SU-DHL-6 (cell line): ENCODE data around the gene ZC3H12A.
"Not testable (repeated sequence)": the region's sequence is repeated elsewhere in the genome, so short reads cannot be mapped to it uniquely, and the experiment has no call there.

Experiments
- H2AFZ ChIP-seq: fragments of 200-600 bp; sonication (generic); 2 replicates; pipeline ENCODE4 v1.6.1; 2014; ENCODE audit warnings: low read depth, mild to moderate bottlenecking, moderate library complexity, mixed read lengths, antibody characterized with exemption, low read length; ENCODE audit not compliant: severe bottlenecking
- H3F3A ChIP-seq: fragments of 200-600 bp; shearing (Covaris generic); 2 replicates; pipeline ENCODE4 v1.6.0; 2016; ENCODE audit warnings: antibody characterized with exemption, mild to moderate bottlenecking; ENCODE audit not compliant: insufficient read depth
- H3K27ac ChIP-seq: fragments of 200-600 bp; sonication (generic); 2 replicates; pipeline ENCODE4 v1.5.1; 2016; ENCODE audit warnings: low read depth, mild to moderate bottlenecking, low read length, moderate library complexity, mixed read lengths
- H3K27me3 ChIP-seq: fragments of 200-600 bp; sonication (generic), shearing (Covaris generic); 2 replicates; pipeline ENCODE4 v1.6.0; 2014; ENCODE audit warnings: mild to moderate bottlenecking, low read length
- H3K36me3 ChIP-seq: fragments of 200-600 bp; sonication (generic); 2 replicates; pipeline ENCODE4 v1.6.1; 2014; ENCODE audit warnings: mild to moderate bottlenecking, low read length, mixed read lengths
- H3K4me2 ChIP-seq: fragments of 300-600, 200-600 bp; shearing (Covaris generic), sonication (generic); 2 replicates; pipeline ENCODE4 v1.6.0; 2014; ENCODE audit warnings: low read length, low read depth, mild to moderate bottlenecking; ENCODE audit not compliant: poor library complexity, severe bottlenecking
- H3K4me3 ChIP-seq: fragments of 200-600 bp; sonication (generic); 2 replicates; pipeline ENCODE4 v1.5.1; 2014; ENCODE audit warnings: antibody characterized with exemption, low read length, mild to moderate bottlenecking, mixed read lengths; ENCODE audit not compliant: insufficient read depth, poor library complexity, severe bottlenecking
- H3K79me2 ChIP-seq: fragments of 200-600 bp; sonication (generic); 2 replicates; pipeline ENCODE4 v1.6.1; 2014; ENCODE audit warnings: mild to moderate bottlenecking, low read length, moderate library complexity; ENCODE audit not compliant: insufficient read depth
- H3K9ac ChIP-seq: fragments of 200-600 bp; sonication (generic); 2 replicates; pipeline ENCODE4 v1.7.0; 2014; ENCODE audit warnings: mild to moderate bottlenecking, low read length
- H3K9me2 ChIP-seq: fragments of 200-600 bp; sonication (generic); replicated peaks from 2 replicates; pipeline ENCODE4 v1.6.1; 2014; ENCODE audit warnings: low read length; ENCODE audit not compliant: insufficient read depth
- H3K9me3 ChIP-seq: fragments of 200-600 bp; sonication (generic); 2 replicates; pipeline ENCODE4 v1.6.1; 2014; ENCODE audit warnings: low read length, mixed read lengths; ENCODE audit not compliant: insufficient read depth
- H4K20me1 ChIP-seq: fragments of 200-600 bp; sonication (generic); 2 replicates; pipeline ENCODE4 v1.6.1; 2014; ENCODE audit warnings: low read depth, mild to moderate bottlenecking, antibody characterized with exemption, low read length, moderate library complexity, mixed read lengths
- EZH2phosphoT487 ChIP-seq: fragments of 200-600 bp; sonication (generic), shearing (Covaris generic); conservative IDR thresholded peaks from 2 replicates; pipeline ENCODE4 v1.6.1; 2018; ENCODE audit warnings: mild to moderate bottlenecking, antibody characterized with exemption, low read length, moderate library complexity, mixed read lengths
- TF ChIP-seq, protein P1 (sequence below): fragments of 200-600 bp; sonication (generic); IDR thresholded peaks from one replicate; pipeline ENCODE4 v1.5.1; 2017; ENCODE audit warnings: antibody characterized with exemption, mild to moderate bottlenecking, low read length, moderate library complexity; ENCODE audit not compliant: insufficient read depth, poor library complexity, severe bottlenecking

The ZC3H12A gene

DNA sequence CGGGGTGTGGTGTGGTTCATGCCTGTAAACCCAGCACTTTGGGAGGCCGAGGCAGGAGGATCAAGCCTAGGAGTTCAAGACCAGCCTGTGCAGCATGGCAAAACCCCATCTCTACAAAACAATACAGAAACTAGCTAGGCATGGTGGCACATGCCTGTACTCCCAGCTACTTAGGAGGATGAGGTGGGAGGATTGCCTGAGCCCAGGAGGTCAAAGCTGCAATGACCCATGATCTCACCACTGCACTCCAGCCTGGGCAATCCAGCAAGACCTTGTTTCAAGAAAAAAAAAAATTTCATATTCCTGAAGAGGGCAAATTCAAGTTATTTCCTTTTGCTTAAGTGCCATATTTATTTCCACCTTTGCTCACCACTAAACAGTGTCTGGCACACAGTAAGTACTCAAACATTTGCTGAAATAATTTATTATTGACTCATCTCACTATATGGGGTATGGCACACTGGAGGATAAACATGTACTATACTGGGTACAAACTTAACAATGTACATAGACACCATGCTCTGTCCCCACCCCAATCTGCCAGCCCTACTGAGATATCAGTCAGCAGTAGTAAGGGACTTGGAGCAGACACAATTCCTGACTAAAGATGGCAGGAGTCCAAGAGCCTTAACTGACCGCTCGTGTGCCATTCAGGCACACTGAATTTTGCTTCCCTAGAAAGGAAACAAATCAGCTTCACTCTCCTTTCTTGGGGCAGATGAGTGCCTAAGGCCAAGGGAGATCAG is 24.7 kb downstream of the ZC3H12A start:
- no peaks in the 10 kb centered on the region for H3K9me2 ChIP-seq
- TF ChIP-seq, protein P1, sequence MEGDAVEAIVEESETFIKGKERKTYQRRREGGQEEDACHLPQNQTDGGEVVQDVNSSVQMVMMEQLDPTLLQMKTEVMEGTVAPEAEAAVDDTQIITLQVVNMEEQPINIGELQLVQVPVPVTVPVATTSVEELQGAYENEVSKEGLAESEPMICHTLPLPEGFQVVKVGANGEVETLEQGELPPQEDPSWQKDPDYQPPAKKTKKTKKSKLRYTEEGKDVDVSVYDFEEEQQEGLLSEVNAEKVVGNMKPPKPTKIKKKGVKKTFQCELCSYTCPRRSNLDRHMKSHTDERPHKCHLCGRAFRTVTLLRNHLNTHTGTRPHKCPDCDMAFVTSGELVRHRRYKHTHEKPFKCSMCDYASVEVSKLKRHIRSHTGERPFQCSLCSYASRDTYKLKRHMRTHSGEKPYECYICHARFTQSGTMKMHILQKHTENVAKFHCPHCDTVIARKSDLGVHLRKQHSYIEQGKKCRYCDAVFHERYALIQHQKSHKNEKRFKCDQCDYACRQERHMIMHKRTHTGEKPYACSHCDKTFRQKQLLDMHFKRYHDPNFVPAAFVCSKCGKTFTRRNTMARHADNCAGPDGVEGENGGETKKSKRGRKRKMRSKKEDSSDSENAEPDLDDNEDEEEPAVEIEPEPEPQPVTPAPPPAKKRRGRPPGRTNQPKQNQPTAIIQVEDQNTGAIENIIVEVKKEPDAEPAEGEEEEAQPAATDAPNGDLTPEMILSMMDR: no peak
- no peak for TF ChIP-seq EZH2phosphoT487
- H3K9me3 ChIP-seq: no peaks in the 10 kb centered on the region
- no peaks in the 10 kb centered on the region for H4K20me1 ChIP-seq
- H3K4me2 ChIP-seq: no peak overlapping the region
- H3K4me3 ChIP-seq: no peak overlapping the region
- no peak overlapping the region for H3K27ac ChIP-seq
- H3K36me3 ChIP-seq: peaks cover 6% of the 10 kb centered on the region; the same call in 1 of the 2 replicates
- no peaks in the 10 kb centered on the region for H3F3A ChIP-seq
- no peak overlapping the region for H2AFZ ChIP-seq
- no peaks in the 10 kb centered on the region for H3K79me2 ChIP-seq
- H3K9ac ChIP-seq: no peak overlapping the region
- no peaks in the 10 kb centered on the region for H3K27me3 ChIP-seq

DNA sequence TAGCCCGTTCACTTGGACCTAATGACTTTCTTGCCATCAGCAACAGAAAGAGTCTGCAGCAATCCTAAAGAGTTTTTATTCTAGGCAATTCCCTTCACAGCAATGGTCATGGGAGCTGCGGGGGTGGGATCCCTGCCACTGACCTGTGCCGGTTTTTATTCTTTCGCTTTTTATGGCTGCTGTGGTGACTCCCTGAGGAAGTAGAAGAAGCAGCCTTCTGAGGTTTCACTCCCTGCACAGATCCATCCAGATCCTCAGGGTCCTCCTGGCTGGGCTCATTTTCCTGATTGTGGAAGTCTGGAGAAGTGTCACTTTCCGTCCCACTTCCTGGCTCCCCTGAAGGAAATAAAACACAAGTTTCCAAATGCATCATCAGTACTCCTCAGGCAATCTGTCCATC is 27.3 kb downstream of the ZC3H12A start:
- peaks cover 2% of the 10 kb centered on the region; the same call in 1 of the 2 replicates for H3K36me3 ChIP-seq
- H3K4me3 ChIP-seq: no peak overlapping the region
- H4K20me1 ChIP-seq: no peaks in the 10 kb centered on the region

DNA sequence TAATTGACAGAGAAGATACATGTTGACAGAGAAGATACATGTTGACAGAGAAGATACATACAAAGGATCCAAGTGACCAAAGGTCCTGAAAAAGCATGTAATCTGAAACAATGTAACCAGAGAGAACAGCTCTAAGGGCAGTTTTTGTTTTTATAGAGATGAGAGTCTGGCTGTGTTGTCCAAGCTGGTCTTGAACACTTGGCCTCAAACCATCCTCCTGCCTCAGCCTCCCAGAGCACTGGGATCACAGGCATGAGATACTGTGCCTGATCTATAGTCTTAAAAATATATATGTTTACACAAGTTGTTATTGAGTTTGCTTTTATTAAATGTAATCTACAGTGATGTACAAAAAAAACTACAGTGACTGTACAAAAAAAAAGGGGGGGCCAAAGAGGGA is 27.7 kb downstream of the ZC3H12A start:
- TF ChIP-seq, protein P1: no peak
- TF ChIP-seq EZH2phosphoT487: no peak
- no peak overlapping the region for H3K9ac ChIP-seq
- H3K4me2 ChIP-seq: no peak overlapping the region
- no peaks in the 10 kb centered on the region for H3K9me3 ChIP-seq
- H3K79me2 ChIP-seq: no peaks in the 10 kb centered on the region
- H3K9me2 ChIP-seq: no peaks in the 10 kb centered on the region
- no peak overlapping the region for H2AFZ ChIP-seq
- no peaks in the 10 kb centered on the region for H4K20me1 ChIP-seq
- no peaks in the 10 kb centered on the region for H3F3A ChIP-seq
- no peaks in the 10 kb centered on the region for H3K27me3 ChIP-seq
- H3K36me3 ChIP-seq: no peaks in the 10 kb centered on the region; the same call in 1 of the 2 replicates
- H3K27ac ChIP-seq: no peak overlapping the region
- H3K4me3 ChIP-seq: no peak overlapping the region

More for the DNA sequence above, 27.3 kb downstream of the ZC3H12A start:
- no peaks in the 10 kb centered on the region for H3K9me2 ChIP-seq
- no peaks in the 10 kb centered on the region for H3K9me3 ChIP-seq
- TF ChIP-seq, protein P1: no peak
- no peak for TF ChIP-seq EZH2phosphoT487
- no peaks in the 10 kb centered on the region for H3K79me2 ChIP-seq
- no peak overlapping the region for H3K27ac ChIP-seq
- H3K9ac ChIP-seq: no peak overlapping the region
- H3K4me2 ChIP-seq: no peak overlapping the region
- H2AFZ ChIP-seq: no peak overlapping the region
- no peaks in the 10 kb centered on the region for H3K27me3 ChIP-seq
- no peaks in the 10 kb centered on the region for H3F3A ChIP-seq

DNA sequence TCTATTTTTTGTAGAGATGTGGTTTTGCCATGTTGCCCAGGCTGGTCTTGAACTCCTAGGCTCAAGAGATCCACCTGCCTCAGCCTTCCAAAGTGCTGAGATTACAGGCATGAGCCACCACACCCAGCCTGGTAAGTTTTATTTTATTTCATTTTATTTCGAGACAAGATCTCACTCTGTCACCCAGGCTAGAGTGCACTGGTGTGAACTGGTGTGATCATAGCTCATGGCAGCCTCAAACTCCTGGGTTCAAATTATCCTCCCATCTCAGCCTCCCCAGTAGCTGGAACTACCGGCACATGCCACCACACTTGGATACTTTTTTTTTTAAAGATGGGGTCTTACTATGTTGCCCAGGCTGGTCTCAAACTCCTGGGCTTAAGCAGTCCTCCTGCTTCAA is 28.4 kb downstream of the ZC3H12A start:
- not testable (repeated sequence) for H3K27me3 ChIP-seq, H2AFZ ChIP-seq, H3K4me3 ChIP-seq, H3K36me3 ChIP-seq, H3F3A ChIP-seq, H3K27ac ChIP-seq, H4K20me1 ChIP-seq, H3K9me3 ChIP-seq, H3K79me2 ChIP-seq, H3K9me2 ChIP-seq, H3K9ac ChIP-seq, H3K4me2 ChIP-seq
